ENCODE results near the gene SPDYE1.

SPDYE1 gene

DNA sequence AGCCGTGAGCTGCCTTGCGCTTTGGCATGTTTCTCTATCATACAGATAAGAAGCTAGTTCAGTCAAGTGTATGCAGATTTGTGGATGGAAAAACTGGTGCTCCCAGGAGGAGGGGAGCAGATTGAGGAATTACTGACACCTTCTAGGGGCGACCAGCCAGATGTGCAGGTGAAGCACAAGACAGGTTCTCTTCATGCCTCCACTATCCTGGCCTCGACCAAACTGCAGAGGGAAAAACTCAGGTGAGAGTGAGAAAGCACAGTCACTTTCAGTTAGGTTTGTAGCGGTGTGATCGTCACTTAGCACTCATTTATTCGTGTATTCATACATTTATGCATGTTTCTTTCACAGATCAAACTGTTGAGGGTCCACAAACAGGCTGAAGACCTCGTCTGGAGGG is 46.2 kb downstream of the SPDYE1 start:
- DNase-seq (ENCODE audit: low read depth in 3 of 3), result no peak

DNA sequence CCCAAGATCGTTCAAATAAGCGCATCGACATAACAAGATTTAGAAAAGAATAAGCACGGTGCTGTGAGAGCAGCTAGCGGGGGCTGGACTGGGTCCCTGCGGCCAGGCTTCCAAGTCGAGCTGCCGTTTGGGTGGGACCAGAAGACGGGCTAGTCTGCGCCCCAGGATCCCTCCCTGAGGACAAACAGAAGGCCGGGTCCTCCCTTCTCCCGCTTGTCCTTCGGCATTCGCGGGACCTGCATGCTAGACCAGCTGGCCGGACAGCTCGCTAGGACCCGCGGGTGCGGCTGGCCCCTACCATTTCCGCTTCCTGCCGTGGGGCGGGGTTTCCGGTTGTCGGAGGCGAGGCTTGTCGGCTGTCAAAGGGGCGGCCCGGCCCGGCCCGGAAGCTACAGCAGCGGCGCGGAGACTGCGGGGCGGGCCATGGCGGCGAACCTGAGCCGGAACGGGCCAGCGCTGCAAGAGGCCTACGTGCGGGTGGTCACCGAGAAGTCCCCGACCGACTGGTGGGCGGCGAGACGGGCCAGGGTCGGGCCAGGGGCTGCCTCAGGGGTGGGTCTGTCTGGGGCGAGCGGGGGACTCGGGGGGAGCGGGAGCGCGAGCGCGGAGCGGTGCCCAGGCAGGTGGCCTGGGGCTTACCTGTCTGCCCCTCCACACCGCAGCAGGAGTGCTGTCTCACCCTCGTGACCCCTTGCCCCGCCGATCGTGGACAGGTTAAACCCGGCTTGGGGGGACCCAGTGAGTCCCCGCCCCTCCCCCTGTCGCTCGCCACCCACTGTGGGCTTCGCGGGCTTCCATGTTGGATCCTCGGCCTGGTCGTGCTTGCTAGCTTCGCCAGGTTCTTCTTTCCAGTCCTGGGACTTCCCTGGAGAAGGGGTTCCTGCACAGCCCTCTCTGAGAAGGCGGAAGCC is 46.9 kb downstream of the SPDYE1 start, which contains the start of gene DBNL:
TSS of gene DBNL (plus strand) at position 388 of the 911 bp plus-strand sequence. CDS start at position 424, 36 bp downstream.
- peak; percentile 75 to 86 (median 79) for DNase-seq (ENCODE audit: low read depth in 3 of 3)

DNA sequence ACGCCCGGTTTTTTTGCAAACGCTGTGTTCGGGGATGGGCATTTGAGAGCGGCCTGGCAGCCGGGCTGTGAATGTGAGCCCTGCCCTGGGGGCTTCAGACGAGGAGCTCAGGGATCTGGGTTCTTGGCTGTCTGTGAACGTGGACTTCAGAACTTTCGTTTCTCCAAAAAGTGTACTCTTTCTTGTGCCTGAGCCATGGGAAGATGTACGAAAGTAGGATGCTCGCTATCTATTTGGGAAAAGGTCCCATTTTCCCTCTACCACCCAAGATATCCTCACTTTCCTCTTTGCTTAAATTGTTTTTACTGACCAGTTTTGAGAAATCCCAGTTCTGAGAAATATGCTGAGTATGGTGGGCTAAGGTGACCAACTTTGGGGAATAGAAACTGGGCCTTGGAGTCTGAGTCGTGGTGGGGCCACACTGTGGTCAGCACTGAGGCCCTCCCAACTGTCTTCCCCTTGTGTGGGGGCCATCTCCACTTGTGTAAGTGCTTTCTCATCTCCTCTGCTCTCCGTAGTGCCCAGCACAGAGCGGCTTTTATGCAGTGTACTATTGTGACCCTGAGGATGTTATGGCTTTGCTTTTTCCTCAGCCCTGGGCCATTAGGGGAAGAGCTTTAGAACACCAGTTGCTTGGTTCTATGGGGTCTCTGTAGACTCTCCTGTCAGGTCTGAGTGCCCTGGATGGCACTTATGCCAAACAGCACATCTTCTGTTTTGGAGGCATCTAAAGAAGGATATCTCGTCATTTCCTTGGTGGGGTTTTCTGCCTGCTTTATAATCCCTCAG is 47.7 kb downstream of the SPDYE1 start:
- DNase-seq (ENCODE audit: low read depth in 3 of 3), result no peak

DNA sequence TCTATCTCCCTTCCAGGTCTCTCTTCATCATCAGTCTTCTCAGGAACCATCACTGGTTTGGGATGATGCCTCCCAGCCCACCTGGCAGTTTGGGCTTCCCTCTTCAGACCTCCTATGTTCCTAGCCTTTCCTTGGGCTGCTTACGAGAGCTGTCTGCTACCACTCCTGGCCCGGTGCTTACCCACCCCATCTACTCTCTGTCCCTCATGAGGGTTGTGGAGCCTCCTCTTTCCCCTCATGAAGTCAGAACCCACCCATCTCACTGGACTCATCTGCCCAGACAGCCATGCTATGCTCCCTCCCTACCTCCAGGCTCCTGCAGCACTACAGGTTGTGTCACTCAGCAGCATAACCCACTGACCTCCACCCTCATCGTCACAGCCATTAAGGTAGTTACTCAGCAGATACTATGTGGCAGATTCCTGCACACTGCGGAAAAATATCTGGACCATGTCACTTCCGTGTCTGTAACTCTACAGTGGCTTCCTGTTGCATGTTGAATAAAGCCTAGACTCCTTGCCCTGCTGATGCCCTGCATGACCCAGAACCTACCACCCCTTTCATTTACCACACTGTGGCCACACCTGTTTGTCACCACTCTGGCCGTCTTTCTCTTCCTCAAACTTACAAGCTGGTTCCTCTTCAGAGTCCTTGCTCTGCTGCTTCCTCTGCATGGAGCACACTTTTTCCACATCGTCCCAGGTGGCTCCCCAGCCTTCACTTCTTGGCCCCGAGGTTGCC is 48.8 kb downstream of the SPDYE1 start:
- DNase-seq (ENCODE audit: low read depth in 3 of 3), result no peak

DNA sequence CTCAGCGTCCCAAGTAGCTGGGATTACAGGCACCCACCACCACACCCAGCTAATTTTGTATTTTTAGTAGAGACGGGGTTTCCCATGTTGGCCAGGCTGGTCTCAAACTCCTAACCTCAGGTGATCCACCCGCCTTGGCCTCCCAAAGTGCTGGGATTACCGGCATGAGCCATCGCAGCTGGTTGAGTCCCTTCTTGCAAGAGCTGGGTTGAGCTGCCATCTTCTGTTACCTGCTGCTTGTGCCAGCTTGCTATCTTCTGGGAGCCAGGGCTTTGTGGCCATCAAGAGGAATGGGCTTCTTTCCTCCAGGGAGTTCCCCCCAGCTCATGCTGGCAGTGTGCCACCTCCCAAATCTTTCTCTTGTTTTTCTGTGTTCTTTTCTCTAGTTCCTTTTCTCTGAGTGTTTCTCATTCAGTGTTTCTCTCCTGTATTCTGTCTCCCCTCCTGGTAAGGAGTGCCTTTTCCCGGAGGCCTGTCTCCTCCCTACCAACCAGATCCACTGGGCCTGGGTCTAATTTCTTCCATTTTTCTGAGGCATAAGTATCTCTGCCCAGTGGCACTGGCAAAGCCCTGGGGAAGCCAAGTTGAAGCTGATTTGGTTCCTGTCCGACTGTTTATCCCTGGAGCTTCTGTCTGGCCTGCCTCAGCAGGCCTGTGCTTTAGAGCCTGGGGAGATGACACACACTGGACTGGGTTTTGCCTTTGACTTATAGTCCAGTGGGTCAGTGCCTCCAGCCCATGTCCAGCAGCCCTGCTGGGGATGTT is 50.5 kb downstream of the SPDYE1 start:
- no peak for DNase-seq (ENCODE audit: low read depth in 3 of 3)

DNA sequence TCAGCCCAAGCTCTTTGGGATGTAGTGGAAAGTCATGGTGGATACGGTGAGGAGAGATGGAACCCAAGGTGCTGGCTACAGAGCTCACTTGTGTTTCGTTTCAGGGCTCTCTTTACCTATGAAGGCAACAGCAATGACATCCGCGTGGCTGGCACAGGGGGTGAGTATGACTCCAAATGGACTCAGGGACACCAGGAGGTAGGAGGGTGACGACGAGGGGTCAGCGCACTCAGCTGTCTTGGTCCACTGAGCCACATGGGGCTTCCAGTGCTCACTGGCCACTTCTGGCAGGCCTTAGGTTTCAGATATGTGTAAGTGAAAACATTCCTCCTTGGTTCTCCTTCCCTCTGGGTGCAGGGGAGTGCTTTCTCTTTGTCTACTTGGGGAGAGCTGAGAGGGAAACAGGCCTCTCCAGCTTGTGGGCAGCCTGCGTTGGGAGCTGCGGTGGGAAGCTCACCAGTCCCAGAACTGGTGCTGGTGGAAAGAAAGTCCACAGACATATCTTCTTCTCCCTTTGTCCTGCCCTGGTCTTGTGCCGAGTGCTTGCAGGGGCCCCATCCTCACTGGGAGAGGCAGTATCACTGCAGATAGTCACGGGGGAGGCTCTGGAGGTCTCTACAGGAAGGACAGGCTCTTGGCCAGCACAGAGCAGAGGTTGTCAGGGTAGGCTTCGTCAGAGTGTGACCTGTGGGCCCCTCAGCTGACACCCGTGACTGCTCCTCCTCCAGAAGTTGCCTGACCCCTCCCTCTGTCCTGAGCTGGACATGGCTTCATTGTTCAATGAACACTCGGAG is 52.6 kb downstream of the SPDYE1 start:
- no peak for DNase-seq (ENCODE audit: low read depth in 3 of 3)

DNA sequence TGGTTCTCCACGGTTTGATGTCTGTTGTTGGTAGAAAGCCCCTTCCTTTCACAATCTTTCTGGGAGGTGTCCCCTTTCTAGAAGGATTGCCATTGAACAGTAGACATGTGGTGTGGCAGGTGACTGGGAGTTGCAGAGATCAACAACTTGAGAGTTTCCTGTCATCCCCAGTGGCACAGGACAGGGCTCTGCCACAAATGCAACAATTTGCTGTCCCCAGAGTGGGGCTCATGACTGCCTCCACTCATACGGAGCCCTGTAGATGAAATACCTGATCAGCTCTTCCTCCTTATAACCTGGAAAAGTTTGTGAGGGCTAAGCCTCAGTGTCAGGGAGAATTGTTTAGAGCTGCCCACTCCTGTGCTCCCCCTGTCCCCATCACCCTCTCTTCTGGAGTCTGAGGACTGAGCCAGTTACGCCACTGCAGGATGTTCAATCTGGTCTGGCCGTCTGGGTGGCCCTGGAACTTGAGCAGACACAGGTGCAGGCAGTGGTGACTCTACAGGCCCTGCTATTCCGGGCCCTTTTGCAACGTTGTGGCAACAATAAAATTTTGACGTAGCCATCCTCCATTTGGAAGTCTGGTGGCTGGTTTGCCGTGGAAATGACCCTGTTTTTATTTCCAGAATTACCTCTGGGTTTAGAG is 53.3 kb downstream of the SPDYE1 start:
- DNase-seq (ENCODE audit: low read depth in 3 of 3), result no peak

DNA sequence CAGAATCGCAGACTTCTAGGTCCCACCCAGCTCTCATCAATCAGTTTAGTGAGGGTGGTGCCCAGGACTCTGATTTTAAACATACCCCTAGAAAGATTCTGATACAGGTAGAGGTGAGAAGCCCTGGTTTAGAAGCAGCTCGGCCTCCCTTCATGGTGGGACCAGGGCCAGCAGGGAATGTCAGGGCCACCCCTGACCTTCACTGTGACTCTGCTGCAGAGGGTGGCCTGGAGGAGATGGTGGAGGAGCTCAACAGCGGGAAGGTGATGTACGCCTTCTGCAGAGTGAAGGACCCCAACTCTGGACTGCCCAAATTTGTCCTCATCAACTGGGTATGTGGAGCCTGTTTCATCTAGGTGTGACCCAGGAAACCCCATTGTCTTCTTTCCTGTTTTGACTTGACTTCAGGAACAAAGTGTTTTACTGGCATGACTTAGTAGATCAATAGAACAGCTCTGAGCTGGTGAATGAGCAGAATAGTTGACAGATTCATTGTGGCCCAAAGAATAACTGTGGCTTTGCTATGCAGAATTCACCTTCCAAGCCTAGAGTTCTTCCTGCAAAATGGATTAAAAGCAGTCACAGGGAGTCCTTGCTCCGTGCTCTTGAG is 54.0 kb downstream of the SPDYE1 start:
- DNase-seq (ENCODE audit: low read depth in 3 of 3), result no peak

DNA sequence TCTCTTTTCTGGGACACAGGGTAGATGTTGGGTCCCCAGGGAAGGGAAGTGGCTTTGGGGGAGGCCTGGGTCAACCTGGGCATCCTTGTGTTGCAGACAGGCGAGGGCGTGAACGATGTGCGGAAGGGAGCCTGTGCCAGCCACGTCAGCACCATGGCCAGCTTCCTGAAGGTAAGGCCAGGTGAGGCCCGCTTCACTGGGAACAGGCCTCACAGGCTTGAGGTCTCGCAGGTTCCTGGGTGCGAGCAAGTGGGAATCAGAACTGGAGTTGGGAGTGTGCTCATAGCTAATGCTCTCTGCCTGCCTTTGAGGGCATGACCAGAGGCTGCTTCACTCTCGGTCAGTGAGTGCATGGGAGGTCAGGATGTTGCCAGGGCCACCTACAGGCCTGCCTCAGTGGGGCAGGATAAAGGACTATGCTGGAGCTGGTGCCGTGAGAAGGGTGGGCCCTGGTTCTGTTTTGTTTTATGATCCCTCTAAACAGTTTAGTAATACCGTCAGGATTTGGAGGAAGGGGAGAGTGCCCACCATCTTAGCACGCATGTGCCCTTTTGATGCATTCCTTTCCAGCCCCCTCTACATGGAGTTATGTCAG is 55.2 kb downstream of the SPDYE1 start:
- DNase-seq (ENCODE audit: low read depth in 3 of 3), result no peak

DNA sequence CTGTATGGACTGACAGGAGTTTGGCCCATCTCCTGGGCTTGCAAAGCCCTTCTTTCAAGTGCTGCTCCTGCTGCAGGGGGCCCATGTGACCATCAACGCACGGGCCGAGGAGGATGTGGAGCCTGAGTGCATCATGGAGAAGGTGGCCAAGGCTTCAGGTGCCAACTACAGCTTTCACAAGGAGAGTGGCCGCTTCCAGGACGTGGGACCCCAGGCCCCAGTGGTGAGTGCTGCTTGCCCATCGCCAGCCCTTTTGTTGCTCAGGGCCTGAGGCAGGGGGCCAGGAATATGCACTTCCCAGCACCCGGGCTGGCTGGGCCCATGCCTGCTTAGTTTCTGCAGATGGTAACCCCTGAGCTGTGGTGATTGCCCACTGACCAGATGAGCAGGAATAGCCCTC is 59.0 kb downstream of the SPDYE1 start:
- DNase-seq (ENCODE audit: low read depth in 3 of 3), result no peak

DNA sequence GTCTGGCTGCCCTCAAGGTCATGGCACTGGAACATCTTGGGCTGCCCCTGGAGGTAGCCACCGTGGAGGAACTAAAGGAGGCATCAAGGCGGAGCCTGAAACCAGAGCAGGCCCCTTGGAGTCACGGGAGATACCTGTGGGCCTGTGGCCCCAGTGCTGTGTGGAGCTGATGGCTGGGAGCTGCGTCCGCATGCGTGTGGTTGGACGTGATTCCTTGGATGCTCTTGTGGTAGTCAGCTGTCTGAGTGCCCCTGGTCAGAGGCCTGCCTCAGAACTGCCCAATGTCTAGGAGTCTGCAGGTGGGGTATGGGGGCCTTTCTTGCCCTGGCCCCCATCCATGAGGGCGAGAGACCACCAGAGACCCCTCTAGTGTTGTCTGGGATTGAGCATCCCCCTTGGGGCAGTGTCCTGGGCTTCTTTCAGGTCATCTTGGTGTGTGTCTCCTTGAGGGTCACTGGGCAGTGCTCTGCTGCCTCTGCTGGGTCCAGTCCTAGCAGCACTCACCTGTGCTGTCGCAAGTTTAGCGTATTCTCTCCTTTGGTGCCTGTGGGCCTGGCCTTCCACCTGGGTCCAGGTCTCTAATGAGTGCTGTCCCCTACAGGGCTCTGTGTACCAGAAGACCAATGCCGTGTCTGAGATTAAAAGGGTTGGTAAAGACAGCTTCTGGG is 59.6 kb downstream of the SPDYE1 start:
- no peak for DNase-seq (ENCODE audit: low read depth in 3 of 3)

DNA sequence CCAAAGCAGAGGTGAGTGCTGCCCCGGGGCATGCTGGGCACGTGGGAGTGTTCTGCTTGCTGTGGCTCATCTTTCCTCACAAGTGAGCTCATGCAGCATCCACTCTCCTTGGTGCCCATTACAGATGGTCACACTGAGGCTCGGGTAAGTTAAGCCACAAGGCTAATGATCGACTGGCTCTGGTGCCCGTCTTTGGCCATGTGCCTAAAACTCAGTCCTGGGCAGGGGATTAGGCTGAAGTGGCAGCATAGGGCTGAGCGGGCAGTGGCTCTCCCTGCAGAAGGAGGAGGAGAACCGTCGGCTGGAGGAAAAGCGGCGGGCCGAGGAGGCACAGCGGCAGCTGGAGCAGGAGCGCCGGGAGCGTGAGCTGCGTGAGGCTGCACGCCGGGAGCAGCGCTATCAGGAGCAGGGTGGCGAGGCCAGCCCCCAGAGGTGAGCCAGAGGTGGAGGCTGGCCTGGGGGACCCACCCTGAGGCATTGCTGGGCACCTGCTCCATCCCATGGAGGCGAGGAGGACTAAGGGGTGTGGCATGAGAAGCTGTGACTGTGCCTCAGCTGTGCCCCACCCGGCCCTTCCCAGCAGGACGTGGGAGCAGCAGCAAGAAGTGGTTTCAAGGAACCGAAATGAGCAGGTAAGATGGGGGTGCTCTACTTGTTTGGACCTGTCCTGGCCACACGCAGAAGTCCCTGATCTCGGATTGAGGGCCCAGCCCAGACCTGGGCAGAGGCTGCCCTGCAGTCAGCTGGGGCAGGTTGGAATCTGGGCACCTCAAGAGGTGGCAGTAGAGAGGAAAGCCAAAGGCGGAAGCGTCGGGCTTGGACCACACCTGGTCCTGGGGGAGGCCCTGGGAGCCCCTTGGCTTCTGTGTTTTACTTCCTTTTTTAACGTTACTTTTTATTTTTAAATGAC is 60.4 kb downstream of the SPDYE1 start:
- DNase-seq (ENCODE audit: low read depth in 3 of 3), result no peak

DNA sequence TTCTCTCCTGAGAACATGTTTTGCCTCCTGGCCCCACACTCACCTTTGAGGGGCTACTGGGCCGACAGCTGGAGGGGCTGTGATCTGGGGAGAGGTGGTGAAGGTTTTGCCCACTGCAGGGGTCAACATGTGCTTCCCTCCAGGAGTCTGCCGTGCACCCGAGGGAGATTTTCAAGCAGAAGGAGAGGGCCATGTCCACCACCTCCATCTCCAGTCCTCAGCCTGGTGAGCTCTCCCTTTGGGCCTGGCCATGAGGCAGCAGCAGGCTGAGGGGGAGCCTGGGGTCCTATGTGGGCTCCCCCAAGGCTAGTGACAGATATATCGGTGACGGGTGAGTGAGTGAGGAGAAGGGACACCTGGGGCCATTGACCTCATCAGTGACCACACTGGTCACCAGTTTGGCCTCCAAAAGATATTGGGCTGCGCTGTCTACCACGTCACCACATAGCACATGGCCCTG is 61.1 kb downstream of the SPDYE1 start:
- no peak for DNase-seq (ENCODE audit: low read depth in 3 of 3)

DNA sequence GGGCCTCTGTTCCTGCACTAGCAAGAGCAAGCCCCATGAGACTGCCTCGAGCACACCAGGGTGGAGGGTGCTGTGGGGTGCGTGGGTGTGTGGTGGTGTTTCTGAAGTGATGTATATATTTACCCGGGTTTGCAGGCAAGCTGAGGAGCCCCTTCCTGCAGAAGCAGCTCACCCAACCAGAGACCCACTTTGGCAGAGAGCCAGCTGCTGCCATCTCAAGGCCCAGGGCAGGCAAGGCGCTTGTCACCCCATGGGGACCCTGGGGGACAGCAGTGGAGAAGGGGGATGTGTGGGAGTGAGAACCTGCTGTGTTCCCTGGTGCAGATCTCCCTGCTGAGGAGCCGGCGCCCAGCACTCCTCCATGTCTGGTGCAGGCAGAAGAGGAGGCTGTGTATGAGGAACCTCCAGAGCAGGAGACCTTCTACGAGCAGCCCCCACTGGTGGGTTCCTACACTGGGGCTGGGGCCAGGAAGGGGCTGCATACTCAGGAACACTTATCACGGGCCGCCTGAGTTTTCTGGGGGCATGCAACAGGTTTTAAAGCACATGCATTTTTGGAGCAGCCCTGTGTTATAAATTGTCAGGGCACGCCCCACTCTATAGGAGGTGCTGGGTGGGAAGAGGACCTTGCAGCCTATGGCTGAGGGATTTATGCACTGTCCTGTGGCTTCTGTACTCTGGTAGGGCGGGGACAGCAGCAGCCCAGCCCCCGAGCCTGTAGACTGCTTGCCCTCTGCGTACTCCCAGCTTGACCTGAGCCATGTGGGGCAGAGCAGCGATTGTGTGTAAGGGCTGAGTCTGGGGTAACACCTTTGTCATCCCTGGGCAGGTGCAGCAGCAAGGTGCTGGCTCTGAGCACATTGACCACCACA is 61.8 kb downstream of the SPDYE1 start:
- DNase-seq (ENCODE audit: low read depth in 3 of 3), result no peak

Data from stimulated activated CD4-positive, alpha-beta T cell treated with anti-CD3 and anti-CD28 coated beads, TNF-alpha, amount 100 ng/mL, for 4 hours (primary cell).